ENCODE measurements around the gene MYO5A.

DNA sequence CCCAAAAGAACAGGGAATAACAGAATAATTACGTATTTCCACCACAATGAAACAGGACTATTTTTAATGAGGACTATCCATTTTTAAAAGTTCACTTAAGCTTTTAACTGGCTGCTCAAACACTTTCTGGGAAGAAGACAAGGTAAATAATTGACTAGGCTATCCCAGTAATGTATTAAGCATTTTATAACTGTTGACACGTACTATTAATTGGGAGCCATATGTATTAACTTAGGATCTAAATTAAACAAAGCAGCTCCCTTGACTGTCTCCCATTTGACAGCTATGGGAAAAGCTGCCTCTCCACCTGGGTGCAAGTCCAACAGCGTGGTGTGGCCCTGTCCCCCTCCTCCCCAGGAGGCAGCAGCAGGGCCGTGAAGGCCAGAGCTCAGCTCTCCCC is 269.2 kb downstream of the MYO5A start:
- no peak for TF ChIP-seq POLR2A (IDR thresholded peaks at IDR 0.05)
- TF ChIP-seq POLR2AphosphoS5 (IDR thresholded peaks at IDR 0.05) = no peak
